Stimulated activated CD4-positive, alpha-beta T cell treated with anti-CD3 and anti-CD28 coated beads, TNF-alpha, amount 100 ng/mL, for 48 hours (primary cell): Measurements from ENCODE around the gene ZRSR2.
"Not testable (repeated sequence)": the region's sequence is repeated elsewhere in the genome, so short reads cannot be mapped to it uniquely, and the experiment has no call there.

Experiments used
- DNase-seq, 3 donors: peaks; one replicate each; pipeline ENCODE4 v3.0.0-alpha.2; 2020; ENCODE audit warnings: low read depth in 3 of 3

The ZRSR2 gene

DNA sequence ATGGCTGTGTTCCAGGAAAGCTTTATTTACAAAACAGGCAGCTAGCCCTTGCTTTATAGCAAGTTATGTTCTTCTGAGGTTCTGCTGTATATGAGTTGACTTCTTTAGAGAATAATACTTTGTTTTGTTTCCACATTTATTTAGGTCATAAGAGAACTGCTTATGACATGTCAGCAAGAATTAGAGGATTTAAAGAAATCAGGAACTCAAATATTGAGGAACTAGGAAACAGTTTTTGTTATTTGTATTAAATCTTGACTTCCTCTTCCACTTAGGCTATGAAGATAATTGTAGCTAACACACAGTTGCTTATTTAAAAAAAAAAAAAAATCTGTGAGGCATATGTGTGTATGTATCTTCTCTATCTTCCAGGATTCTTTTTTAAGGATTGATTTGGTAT, 14.3 kb downstream of the ZRSR2 start:
- DNase-seq, result no peak

DNA sequence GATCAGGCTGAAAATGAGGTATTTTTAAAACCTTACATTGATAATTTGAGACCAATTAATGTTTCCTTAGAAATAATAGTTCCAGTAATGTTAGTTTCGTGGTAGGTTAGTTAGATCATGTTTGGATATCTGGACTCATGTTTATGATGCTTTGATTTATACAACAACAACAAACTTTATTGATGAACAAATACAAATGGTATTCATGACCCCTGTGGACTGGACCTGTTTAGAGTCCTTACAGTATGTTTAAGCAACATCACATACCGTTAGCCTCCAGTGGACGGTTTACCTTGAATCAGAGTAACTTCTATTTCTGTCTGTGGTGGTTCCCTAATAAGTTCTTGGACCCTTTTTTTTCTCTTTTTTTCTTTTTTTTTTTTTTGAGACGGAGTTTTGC, 18.0 kb downstream of the ZRSR2 start:
- DNase-seq, result no peak

DNA sequence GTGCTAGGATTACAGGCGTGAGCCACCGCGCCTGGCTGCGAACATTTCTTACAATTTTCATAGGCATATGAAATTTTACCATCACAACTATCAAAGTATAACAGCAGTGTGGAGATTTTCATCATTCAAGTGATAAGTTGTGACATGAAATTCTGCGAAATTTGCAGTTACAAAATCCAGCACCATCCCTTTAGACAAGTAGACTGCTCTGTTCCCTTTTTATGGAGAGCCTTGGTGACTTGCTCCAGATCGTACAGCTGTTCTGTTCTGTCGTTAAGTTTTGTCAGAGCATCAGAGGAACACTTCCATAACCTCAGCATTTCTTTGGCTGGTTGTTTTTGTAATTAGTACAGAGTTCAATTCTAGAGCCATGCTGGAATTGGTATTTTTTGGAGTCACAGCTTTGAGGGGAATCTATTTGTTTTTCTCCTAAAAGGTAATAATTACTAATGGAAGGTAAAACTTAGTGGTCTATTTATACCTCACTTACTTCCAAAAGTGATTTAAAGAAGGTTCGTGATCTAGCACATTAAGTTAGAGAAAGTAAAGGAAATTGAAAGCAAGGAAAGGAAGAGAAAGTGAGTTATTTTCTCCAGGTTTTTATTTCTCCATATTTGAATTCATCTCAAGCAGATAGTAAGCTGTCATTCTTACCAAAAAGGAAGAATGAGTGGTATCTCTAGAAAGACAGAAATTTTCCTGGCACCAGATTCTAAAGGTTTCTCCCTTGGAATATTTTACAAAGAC, 22.1 kb downstream of the ZRSR2 start:
- DNase-seq, result no peak

DNA sequence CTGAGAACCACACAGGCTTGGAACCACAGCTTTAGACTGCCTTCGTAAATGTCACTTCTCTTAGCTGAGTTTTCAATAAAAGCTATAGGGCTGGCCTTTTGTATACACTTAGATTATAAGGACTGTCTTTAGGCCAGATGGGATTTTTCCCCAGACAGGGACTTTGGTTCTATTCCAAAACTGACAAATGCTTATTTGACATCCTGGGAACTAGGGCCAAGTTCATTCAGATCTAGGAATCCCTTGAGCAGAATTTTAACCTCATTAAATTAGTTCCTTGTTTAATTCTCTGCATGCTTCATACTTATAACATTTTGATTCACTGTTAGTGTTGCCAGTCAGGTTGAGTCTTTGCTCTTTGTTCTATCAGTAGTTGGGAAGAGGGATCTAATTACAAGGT, 23.1 kb downstream of the ZRSR2 start:
- no peak for DNase-seq

DNA sequence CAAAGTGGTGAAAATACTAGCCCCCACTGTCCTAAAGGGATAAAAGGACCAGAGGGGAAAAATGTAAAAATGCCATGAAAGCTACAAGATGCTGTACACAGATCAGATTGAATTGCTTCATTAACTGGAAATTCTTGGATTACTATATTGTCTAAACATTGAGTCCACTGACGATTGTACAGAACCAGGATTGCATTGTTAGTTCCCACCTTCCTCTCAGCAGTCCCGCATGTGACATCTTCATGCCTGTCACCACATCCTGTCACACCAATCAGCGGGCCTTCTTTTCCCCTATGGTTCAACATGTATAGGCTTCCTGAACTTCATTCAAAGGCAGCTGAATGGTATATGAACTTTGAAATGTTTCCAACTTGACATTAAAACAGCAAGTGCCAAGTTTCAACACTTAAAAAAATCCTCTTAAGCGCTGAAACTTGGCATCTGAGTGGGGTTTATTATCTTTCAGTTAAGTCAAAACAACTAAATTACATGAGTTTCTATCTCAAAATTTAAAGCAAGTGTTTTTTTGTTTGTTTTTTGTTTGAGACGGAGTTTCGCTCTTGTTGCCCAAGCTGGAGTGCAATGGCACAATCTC, 24.6 kb downstream of the ZRSR2 start:
- no peak for DNase-seq

DNA sequence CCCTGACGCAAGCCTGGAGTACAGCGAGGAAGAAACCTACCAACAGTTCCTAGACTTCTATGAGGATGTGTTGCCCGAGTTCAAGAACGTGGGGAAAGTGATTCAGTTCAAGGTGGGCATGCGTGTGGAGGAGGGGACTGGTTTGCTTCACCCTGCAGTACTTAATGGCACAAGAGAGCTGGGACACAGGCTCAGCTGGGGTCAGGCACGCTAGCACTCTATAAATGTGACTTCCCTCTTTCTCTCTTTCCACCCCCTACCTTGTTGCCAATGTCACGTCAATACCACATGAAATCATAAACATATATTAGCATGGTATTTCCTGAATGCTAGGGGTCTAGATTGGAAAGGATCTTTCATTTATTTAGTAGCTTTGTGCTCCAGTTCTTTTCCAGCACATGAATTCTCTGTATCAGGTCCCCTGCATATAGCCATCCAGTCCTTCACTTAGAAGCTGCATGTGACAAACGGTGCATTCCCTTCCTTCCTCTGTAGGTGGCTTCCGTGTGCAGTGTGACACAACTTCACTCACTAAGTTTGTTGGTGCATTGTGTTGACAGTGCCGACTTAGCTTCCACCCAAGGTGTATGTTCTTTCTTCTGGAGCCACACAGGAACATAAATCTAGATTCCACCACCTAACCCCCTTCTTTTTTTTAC, 25.6 kb downstream of the ZRSR2 start:
- DNase-seq, result peak in 1 of 3 donors; percentile 14

DNA sequence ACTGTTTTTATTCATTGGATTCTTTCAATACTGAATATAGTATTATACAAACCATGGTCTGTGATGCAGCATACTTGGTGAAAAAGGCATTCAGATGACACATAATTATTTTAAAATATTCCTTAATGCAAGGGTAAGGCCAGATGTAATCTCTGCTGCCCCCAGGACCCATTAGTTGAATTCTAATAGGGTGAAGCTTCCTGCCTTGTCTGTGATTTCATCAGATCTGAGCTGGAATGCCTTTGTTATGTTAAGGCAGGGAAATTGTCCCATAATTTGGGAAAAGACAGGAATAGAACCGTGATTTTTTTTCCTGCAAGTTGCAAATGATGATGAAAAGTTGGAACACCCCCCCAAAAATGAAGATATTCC, 26.1 kb downstream of the ZRSR2 start:
- DNase-seq, result no peak

DNA sequence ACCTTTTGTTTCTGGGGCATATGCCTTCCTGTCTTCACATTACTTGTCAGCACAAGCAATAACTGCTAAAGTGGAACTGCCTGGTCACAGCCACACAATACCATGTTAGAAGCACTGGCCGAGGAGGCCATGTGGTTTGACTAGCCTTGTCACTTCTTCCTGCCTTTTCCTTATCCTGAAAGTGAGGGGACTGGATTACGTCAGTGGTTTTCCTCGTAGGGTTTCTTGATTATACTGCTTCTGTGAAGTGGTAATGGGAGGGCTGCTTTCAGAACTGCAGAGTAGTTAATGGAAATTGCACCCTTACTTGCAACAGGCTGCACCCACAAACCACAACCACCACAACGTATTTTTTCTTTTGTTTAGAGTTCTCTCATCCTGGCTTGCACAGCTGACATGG, 26.6 kb downstream of the ZRSR2 start:
- DNase-seq, result peak in 2 of 3 donors; percentile 8 to 12

DNA sequence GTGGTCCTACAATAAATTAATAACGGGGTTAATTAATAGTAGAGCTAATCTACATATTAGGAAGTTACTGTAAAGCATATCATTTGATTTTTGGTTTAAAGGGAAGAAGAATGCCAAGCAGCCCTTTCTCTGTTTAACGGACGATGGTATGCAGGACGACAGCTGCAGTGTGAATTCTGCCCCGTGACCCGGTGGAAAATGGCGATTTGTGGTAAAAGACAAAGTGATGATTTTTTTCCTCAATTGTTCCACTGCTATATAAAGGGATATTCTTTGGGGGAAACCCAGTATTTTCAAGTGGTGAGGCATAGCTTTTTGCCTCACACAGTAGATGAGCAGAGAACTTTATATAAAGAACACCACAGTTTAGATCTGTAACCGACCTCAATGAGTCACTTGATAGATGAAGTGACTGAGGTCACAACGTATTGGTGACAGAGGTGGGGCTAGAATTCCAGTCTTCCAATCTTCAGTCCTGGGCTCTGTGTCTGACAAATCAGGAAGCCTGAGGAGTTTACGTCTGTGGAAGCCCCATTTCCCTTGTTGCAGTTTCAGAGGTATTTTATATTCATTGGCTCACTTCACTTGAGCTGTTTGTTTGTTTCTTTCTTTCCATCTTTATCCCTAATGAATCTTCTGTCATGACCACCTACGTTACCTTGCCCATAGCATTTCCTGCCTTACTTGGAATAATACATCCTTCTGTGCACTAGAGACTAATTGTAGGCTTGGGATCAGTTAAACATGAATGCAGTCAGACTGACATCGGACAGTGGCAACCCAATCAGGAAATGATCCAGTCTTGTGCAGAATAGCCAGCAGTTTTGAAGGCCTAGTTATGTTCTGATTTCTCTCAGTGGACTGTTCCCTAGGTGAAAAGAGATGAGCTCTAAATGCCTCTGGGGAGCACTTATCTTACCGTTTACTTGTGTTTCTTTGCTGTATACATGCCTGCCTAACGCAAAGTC, 30.1 kb downstream of the ZRSR2 start:
- DNase-seq, result no peak

DNA sequence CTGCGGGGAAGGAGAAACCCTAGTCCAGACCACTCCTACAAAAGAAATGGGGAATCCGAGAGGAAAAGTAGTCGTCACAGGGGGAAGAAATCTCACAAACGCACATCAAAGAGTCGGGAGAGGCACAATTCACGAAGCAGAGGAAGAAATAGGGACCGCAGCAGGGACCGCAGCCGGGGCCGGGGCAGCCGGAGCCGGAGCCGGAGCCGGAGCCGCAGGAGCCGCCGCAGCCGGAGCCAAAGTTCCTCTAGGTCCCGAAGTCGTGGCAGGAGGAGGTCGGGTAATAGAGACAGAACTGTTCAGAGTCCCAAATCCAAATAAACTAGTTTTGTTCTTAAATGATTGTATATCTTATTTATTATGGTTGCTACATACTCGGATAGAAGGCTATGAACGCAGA, 32.6 kb downstream of the ZRSR2 start:
- DNase-seq, result no peak

DNA sequence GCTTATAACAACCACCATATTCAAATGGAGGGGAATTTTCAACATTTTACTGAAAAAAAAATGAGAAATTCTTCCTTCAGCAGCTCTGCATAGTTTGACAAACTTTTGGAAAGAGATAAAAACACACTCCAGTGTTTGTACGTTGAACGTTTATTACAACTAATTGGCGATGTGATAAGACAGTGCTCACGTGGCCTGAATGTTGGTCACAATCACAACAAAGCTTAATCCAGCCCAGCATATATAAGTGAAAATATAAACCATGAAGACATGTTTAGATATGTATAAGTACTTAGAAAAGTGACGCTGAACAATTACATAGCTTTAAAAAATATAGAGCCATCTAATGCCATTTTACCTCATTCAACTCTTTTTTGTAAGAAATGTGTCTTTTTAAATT, 35.7 kb downstream of the ZRSR2 start:
- no peak for DNase-seq

DNA sequence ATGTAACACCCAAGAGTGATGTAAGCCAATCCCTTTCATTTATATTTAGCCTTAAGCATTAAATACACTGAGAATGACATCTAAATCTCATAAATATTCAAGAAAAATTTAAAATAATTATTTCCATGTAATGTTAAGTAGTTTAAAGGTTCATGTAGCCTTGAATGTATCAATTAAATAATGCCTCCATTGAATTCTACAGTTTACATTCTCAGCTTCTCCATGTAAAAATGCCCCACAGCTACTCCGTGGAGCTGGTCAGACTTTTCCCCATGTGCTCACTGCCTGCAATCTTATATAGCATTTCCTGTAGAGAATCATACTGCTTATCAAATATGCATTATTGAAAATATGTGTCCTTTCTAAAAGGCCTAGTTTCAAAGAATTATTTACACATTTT, 38.9 kb downstream of the ZRSR2 start:
- DNase-seq, result no peak

DNA sequence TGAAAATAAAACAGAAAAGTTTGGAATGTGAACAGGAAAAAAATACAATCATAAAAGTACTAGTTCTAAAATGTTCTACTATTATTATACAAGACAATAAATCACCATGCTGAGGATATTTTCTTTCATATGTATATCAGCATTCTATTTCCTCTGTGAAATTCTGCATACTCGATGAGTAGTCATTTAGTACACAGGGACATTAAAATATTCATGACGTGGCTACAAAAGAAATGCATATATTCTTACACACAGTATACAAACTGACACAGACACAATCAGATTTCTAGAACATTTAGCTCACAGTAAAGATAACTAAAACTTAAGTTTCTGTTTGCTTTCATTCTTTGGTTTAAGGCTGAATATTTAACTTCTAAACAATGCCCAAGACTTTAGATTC, 41.1 kb downstream of the ZRSR2 start:
- not testable (repeated sequence) for DNase-seq

DNA sequence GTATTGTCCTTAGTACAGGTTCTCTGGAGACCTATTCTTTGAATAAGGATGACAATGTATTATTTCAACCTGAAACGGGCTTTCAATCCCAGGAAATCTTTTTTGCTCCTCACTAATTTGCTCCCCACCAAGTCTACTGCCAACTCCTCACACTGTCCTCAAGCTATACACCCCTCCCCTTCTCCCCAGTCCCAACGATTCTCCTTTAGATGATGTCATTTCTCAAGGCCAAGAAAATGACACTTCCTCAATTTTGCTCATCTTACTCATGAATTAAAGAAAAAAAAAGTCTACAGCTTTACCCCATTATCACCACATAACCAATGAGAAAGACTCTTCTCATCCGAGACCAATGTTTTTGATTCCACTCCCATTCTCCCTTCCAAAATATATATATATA, 43.8 kb downstream of the ZRSR2 start:
- DNase-seq, result no peak

DNA sequence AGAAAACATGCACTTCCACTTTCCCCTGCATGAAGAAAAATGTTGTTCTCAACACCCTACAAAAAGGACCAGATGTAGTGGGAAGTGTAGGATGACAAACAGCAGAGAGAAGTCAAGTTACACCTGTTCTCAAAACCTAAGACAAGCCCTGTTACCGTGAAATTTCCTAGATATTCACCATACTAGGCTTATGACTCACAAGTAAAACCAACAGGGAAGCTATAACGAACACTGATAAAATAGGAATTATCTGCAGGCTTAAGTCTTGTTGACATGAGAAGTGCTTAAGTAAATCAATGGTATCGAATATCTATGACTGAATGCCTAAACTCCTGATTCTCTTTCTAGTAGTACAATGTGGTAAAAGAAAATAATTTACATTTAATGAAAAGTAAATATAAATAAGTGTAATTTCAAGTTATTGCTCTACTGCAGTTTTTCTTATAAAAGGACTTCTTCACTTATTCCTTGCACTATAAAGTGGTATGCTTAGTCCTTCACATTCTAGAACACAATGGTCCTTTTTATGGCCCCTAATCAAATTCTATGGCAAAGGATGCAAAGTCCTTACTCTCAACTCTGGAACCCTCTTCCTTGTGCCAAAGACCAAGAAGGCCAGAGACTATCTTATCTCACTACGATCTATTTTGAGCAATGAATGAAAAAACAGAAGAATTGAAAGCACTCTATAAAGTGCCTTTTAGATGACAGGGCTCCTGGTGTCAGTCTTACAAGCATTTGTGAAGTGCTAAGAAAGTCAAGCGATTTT, 44.7 kb downstream of the ZRSR2 start:
- no peak for DNase-seq

DNA sequence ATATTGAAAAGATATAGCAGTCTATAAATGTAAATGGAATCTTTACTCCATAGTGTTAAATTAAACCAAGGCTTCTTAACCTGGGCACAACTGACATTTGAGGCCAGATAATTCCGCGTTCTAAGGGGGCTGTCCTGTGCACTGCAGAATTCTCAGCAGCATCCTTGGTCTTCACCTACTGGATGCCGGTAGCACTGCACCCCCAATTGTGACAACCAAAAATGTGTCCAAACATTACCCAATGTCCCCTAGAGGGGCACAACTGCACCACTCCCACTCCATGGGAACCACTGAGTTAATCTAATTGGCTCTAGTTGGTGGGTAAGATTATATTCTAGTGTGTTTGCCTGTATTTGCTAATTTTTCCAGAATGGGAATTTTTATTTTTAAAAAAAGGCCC, 47.7 kb downstream of the ZRSR2 start:
- DNase-seq, result no peak

DNA sequence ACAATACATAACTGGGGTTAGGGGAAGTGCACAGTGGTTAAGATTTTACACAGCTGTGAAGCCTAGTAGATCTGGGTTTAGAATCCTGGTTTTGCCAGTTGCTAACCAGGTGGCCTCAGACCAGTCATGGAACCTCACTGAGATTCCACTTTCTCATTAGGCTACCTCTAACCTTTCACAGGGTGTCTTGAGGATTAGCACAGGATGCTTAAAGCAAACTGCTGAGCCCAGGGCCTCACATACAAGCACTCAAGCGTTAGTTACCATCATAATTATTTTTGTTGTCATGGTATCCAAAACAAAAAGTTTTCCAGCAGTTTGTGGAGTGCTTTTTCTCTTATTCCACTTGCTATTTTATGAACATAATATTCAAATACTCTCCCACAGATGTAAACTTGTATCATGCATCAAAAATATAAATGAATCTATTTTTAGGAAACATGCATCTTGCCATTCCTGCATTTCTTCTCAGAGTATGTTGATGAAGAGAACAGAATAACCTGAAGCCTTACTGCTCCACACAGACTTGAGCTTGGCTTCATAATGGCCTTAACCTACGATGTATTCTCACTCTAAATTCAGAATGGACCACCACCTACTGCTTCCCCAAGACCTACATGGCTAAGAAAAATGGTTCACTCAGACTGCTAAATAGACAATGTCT, 51.7 kb downstream of the ZRSR2 start:
- DNase-seq, result no peak

DNA sequence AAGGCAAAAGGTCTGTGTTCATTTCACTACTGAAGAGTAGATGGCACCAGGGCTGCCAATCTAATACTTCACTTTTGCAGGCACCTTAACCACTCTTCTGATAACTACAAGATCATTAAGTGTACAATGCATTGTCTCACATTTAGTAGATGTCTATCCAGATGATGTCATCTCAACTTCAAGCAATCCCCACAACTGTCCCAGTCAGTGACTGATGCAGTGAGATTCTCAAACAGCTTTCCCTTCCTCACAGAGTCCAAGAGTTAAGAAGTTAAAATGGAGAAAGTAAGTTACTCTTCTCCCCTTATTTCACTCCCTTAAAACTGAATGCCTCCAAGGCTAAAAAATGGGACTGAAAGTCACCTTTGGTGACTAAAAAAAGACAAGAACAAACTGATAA, 53.7 kb downstream of the ZRSR2 start:
- no peak for DNase-seq

DNA sequence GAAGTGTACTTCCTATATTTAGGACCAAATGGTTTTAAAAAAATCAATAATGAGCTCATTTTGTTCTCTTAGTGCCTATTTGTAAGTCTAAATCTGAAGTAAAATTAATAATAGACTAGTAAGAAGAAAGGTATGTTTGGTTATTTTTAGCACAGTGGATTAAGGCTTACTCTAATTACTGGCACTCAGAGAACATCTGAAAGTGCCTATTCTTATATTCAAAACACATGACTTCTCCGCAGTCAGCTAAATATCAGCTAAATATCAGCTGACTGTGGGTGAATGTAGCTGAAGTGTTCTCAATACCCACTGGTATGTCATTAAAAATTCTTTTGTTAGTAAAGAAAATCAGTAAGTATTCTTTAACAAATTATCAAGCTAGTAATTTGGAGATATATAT, 58.3 kb downstream of the ZRSR2 start:
- DNase-seq, result no peak

DNA sequence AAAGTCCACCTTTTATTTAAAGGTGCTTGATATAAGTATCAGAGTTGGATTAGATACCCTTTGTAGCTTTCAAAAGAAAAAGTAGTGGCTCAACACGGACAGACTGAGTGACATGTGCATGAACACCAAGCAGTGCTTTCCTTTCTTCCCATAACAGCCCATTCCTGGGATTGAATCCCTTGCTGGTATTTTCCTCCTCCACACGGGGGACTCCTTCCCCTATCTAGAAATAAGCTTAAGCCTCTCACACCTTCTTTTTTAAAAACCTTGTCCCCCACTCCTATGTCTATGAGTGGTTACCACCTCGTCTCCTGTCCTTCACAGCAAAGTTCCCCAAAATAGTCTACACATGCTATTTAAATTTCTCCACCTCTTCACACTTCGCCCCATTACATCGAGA, 59.3 kb downstream of the ZRSR2 start:
- DNase-seq, result no peak

DNA sequence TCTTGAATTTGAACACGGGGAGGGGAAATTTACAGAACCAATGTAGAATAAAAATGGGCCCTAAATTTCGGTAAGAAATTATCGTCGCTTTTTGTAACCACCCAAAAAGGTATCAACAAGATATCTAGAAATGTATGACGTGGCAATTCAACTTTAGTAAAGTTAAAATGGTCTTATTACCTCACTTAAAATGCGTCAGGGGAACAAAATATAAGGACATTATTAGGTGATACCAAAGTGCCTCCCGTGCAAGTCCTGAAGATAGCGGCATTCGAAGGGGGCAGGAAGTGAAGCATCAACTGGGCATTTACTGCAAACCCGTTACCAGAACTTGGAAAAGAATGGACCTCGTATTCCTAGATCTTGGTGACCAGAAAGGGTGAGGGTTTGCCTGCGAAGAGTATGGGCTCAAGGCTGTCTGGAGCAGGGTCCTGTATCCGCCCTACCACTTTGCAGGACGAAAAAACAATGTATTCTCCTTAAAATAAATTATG, 63.3 kb downstream of the ZRSR2 start:
- DNase-seq, result no peak
